SK-N-SH treated with all-trans-retinoic acid at 6 μM for 48 hours (cell line): Measurements from ENCODE around the gene GID8.

Experiments used
- ATAC-seq: fragments of 200-7000 bp; cut with Tn5 transposase; 3 replicates; pipeline ENCODE4 v1.9.1; 2020; ENCODE audit warnings: mild to moderate bottlenecking, moderate library complexity
- ARNTL ChIP-seq: fragments of 450-650 bp; formaldehyde crosslinking; IDR thresholded peaks from 2 replicates; pipeline ENCODE4 v1.5.0; 2020; ENCODE audit warnings: low read depth, mild to moderate bottlenecking, moderate library complexity, borderline replicate concordance
- BACH2 ChIP-seq: fragments of 250-450 bp; sonication (Bioruptor Pico); IDR thresholded peaks from 2 replicates; pipeline ENCODE4 v1.9.0; 2021; ENCODE audit warnings: mild to moderate bottlenecking, borderline replicate concordance
- CSDC2 ChIP-seq: fragments of 250-450 bp; sonication (Bioruptor Pico); IDR thresholded peaks from 2 replicates; pipeline ENCODE4 v1.5.0; 2020; ENCODE audit warnings: mild to moderate bottlenecking, moderate library complexity
- CSRNP3 ChIP-seq: fragments of 250-450 bp; sonication (Bioruptor Pico); IDR thresholded peaks from 2 replicates; pipeline ENCODE4 v1.5.1; 2021; ENCODE audit warnings: mild to moderate bottlenecking, moderate library complexity
- ESRRG ChIP-seq: fragments of 250-450 bp; sonication (Bioruptor Pico); IDR thresholded peaks from 2 replicates; pipeline ENCODE4 v1.6.1; 2021; ENCODE audit warnings: mild to moderate bottlenecking
- GLIS3 ChIP-seq: fragments of 250-450 bp; sonication (Bioruptor Pico); IDR thresholded peaks from 2 replicates; pipeline ENCODE4 v1.5.0; 2020; ENCODE audit warnings: mild to moderate bottlenecking, moderate library complexity
- POU6F1 ChIP-seq: fragments of 250-450 bp; sonication (Bioruptor Pico); IDR thresholded peaks from 2 replicates; pipeline ENCODE4 v1.8.0; 2021; ENCODE audit warnings: low read depth, mild to moderate bottlenecking, moderate library complexity, borderline replicate concordance
- PPARA ChIP-seq: fragments of 250-450 bp; sonication (Bioruptor Pico); IDR thresholded peaks from 2 replicates; pipeline ENCODE4 v1.5.0; 2020; ENCODE audit warnings: mild to moderate bottlenecking, borderline replicate concordance
- SNAI2 ChIP-seq: fragments of 250-450 bp; sonication (Bioruptor Pico); IDR thresholded peaks from 2 replicates; pipeline ENCODE4 v1.5.0; 2020; ENCODE audit warnings: mild to moderate bottlenecking, moderate library complexity
- TCF4 ChIP-seq: fragments of 250-450 bp; sonication (Bioruptor Pico); IDR thresholded peaks from 2 replicates; pipeline ENCODE4 v1.8.0; 2021; ENCODE audit warnings: mild to moderate bottlenecking, moderate library complexity, borderline replicate concordance
- TOX ChIP-seq: fragments of 250-450 bp; sonication (Bioruptor Pico); IDR thresholded peaks from 2 replicates; pipeline ENCODE4 v1.8.0; 2021; ENCODE audit warnings: mild to moderate bottlenecking, moderate library complexity, borderline replicate concordance
- TSHZ2 ChIP-seq: fragments of 250-450 bp; sonication (Bioruptor Pico); IDR thresholded peaks from 2 replicates; pipeline ENCODE4 v1.5.0; 2020; ENCODE audit warnings: mild to moderate bottlenecking, moderate library complexity
- ZC3H10 ChIP-seq: fragments of 250-450 bp; sonication (Bioruptor Pico); IDR thresholded peaks from 2 replicates; pipeline ENCODE4 v1.5.1; 2021; ENCODE audit warnings: mild to moderate bottlenecking, moderate library complexity
- ZFP3 ChIP-seq: fragments of 250-450 bp; sonication (Bioruptor Pico); IDR thresholded peaks from 2 replicates; pipeline ENCODE4 v1.5.0; 2020; ENCODE audit warnings: mild to moderate bottlenecking, moderate library complexity
- ZFP30 ChIP-seq: fragments of 450-650 bp; formaldehyde crosslinking; IDR thresholded peaks from 2 replicates; pipeline ENCODE4 v1.5.0; 2022; ENCODE audit warnings: mild to moderate bottlenecking, moderate library complexity
- ZNF565 ChIP-seq: fragments of 450-650 bp; formaldehyde crosslinking; conservative IDR thresholded peaks from 2 replicates; pipeline ENCODE4 v1.5.0; 2020; ENCODE audit warnings: low read depth, mild to moderate bottlenecking, moderate library complexity
- ZNF70 ChIP-seq: fragments of 450-650 bp; formaldehyde crosslinking; IDR thresholded peaks from 2 replicates; pipeline ENCODE4 v1.5.0; 2020; ENCODE audit warnings: mild to moderate bottlenecking, moderate library complexity
- ZNF8 ChIP-seq: fragments of 450-650 bp; formaldehyde crosslinking; IDR thresholded peaks from 2 replicates; pipeline ENCODE4 v1.5.0; 2020; ENCODE audit warnings: mild to moderate bottlenecking, moderate library complexity

Gene GID8

GRCh38 chr20:62953839-62954703 lies 16.1 kb downstream of the GID8 start:
- TF ChIP-seq ZNF70 (CRISPR knock-in tag) (no peak), ZNF8 (CRISPR knock-in tag) (no peak), ZNF565 (CRISPR knock-in tag) (no peak), ESRRG (no peak), SNAI2 (CRISPR knock-in tag) (no peak), PPARA (no peak), CSDC2 (CRISPR knock-in tag) (no peak), POU6F1 (CRISPR knock-in tag) (no peak), ZFP3 (no peak), CSRNP3 (no peak), ARNTL (no peak), BACH2 (CRISPR knock-in tag) (no peak), TCF4 (CRISPR knock-in tag) (no peak), GLIS3 (no peak), ZFP30 (CRISPR knock-in tag) (no peak), ZC3H10 (CRISPR knock-in tag) (no peak), TOX (CRISPR knock-in tag) (no peak), TSHZ2 (CRISPR knock-in tag) (no peak)
- no peak for ATAC-seq

- no peak for ATAC-seq
Observed at GRCh38 chr20:62955519-62956386, 17.8 kb downstream of the GID8 start.

More at GRCh38 chr20:62955519-62956386, 17.8 kb downstream of the GID8 start:
- TF ChIP-seq TSHZ2 (CRISPR knock-in tag): no peak
